HS-5 (cell line): ENCODE measurements around the gene CCDC116.

Experiments used
- DNase-seq: peaks from one replicate; pipeline ENCODE4 v3.0.0-alpha.2; 2012; ENCODE audit warnings: low read depth

The CCDC116 gene

DNA sequence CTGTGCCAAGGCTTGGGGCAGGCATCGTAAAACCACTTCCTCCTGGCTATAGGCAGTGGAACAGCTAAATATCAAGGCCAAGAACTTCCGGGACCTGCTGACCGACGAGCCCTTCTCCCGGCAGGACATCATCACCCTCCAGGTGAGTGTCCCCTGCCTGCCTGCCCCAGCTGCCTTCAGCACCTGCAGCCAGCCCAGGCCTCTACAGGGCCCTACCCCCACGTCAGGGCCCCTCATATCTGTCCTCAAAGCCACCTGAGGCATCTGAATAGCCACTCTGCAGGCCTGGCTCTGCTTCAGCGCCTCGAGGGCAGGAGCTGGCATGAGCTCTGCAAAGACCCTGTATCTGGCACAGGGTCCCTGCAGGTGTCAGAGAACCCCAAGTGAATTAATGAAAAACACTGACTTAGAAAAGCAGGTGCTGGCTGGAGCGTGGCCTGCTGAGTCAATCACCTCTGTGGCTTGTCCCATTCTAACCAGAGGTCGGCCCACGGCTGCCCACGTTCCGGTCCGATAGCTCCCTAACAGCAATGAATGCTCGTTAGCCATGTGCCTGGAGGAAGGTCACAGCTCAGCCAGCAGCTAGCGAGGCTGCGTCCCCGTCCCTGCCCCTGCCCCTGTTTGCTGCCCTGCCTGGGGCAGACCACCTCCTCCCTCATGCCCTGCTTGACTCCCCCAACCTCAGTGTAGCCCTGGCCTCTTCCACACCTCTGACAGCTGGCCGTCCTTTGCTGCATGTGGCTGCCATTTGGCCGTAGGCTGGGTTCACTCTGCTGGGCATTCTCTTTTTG lies 50.0 kb downstream of the CCDC116 start:
- no peak for DNase-seq

DNA sequence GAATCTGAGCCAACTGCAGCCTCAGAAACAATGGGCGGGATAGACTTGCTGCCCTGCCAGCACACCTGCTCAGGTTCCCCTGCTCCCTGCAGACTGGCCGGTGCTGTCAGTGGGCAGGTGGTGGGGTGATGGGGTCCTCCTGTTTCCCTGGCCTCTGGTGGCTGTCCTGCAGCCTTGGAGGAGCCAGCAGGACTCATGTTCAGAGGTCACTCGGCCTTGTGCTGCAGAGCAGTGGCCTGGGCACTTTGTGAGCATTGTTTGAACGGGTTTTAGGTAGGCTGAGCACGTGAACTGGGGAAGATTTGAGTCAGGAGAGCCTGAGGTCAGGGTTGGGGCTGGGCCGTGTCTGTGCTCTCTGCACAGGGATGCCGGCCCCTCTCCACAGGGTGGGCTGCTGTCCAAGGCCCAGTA lies 50.8 kb downstream of the CCDC116 start:
- no peak for DNase-seq

DNA sequence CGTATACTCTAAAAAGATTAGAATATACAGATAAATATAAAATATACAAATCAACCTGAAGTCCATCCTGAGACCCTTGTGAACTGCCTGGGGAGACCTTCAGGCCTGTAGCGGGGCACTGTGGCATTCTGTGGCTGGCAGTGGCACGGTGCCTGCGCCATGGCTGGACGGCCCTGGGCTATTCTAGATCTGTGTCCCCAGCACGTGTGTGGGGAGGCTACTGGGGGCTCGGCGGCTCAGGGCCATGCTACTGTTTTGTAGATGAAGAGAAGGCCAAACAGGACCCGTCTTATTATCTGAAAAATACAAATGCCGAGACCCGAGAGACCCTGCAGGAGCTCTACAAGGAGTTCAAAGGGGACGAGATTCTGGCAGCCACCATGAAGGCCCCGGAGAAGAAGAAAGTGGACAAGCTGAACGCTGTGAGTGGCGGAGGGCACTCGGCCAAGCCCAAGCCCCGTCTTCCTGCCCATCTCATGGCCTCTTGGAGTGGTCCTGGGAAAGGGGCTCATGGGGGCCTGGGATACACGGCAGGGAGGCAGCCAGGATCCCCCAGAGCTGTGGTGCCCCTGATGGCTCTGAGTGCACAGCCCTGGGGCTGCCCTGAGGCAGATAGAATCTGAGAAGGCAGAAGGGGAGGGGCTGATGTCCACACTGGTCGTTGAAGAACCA lies 52.1 kb downstream of the CCDC116 start:
- no peak for DNase-seq

DNA sequence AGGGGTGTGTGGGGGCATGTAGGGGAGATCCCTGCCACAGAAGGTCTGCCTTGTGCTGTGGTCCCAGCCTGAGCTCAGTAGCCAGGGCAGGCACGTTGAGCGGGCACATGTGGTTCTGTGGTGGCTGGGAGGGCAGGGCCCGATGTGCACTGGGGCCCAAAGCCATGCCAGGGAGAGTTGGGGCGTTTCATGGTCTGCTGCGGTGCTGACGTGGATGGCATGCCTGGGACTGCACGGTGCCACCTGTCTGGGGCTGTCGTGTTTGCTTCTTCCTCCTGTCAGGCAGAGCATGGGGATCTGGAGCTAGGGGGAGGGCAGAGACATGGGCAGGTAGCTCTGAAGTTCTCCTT lies 52.6 kb downstream of the CCDC116 start:
- no peak for DNase-seq

DNA sequence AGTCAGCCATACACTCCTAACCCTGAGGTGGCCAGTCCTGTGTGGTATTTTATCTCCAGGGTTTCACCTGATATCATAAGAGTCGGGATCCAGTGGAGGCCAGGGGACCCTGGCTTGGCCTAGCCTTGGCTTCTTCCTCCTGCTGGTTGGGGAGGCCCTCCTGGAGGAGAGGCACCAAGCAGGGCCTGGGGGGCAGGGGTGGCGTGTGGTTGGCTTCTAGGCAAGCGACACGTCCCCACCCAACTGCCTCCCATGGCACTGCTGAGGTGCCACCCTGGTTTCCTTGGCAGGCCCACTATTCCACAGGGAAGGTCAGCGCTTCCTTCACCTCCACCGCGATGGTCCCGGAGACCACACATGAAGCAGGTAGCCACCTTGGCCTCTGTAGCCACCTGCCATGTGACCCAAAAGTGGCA lies 53.6 kb downstream of the CCDC116 start:
- DNase-seq, result no peak
